ENCODE results near the gene LPAR6. TPM values are rescaled to one million over a fixed set of nuclear protein-coding genes. Genes with fewer than 3 reads are reported as not detected.

LPAR6 gene, protein sequence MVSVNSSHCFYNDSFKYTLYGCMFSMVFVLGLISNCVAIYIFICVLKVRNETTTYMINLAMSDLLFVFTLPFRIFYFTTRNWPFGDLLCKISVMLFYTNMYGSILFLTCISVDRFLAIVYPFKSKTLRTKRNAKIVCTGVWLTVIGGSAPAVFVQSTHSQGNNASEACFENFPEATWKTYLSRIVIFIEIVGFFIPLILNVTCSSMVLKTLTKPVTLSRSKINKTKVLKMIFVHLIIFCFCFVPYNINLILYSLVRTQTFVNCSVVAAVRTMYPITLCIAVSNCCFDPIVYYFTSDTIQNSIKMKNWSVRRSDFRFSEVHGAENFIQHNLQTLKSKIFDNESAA
- 0.80 and 1.0 TPM in 2 replicates for total RNA-seq
- total RNA-seq (2013): 2.9 TPM
- 0.55 and 1.8 TPM in 2 replicates for polyA plus RNA-seq
- polyA minus RNA-seq: 0.26 and 1.9 TPM in 2 replicates

- no peak within 1 kb of the TSS for H2AFZ ChIP-seq (ENCODE audit: insufficient read depth, low read depth, low read length, poor library complexity, severe bottlenecking)
- peaks cover 17% of the 10 kb centered on the region for H4K20me1 ChIP-seq (ENCODE audit: control insufficient read depth, insufficient read depth, low read length, poor library complexity, severe bottlenecking)
- 88% methylated on average over 3 of the region's 4 CpGs for WGBS (ENCODE audit: insufficient coverage)
These were observed at the start of gene LPAR6 for GRCh38 chr13:48412881-48413351. TSS of gene LPAR6 (minus strand) at chr13:48413113. CDS start at chr13:48412423, 690 bp downstream.

More at GRCh38 chr13:48412881-48413351, at the start of gene LPAR6:
- Histone ChIP-seq H3K4me2 (replicated peaks; ENCODE audit: low read depth, low read length, poor library complexity, severe bottlenecking) (peak within 1 kb of the TSS; percentile 48), H3K27me3 (replicated peaks in 1 of 4; ENCODE audit: control extremely low read depth in 1 of 4, control insufficient read depth in 3 of 4, insufficient read depth in 4 of 4, low read length in 3 of 4) (no peaks in the 10 kb centered on the region), H3K4me1 (ENCODE audit: control insufficient read depth in 2 of 2, insufficient read depth in 2 of 2, low read length in 2 of 2) (peaks cover 0 to 10% of the 10 kb centered on the region in 2 donors), H3K79me2 (ENCODE audit: control insufficient read depth, insufficient read depth, low read length) (peaks cover 18% of the 10 kb centered on the region), H3K4me3 (ENCODE audit: control extremely low read depth in 1 of 5, extremely low read depth in 1 of 5, insufficient read depth in 1 of 5, low read depth in 2 of 5, low read length in 4 of 5) (peak within 1 kb of the TSS in 2 of 5 experiments; percentile 36 to 65), H3K27ac (ENCODE audit: low read length in 2 of 2) (peak within 1 kb of the TSS in 1 of 2 donors; percentile 30), H3K36me3 (replicated peaks in 1 of 2; ENCODE audit: control extremely low read depth in 1 of 2, control insufficient read depth in 1 of 2, extremely low read depth in 1 of 2, insufficient read depth in 2 of 2, low read length in 1 of 2) (peaks cover 5 to 16% of the 10 kb centered on the region in 2 experiments), H3K9ac (ENCODE audit: low read length) (no peak within 1 kb of the TSS), H3K9me3 (ENCODE audit: control extremely low read depth in 1 of 3, control insufficient read depth in 2 of 3, insufficient read depth in 1 of 3, low read length in 2 of 3) (peaks cover 0 to 7% (median 0%) of the 10 kb centered on the region in 3 donors)
- no peak within 1 kb of the TSS for H3K27ac Mint-ChIP-seq
- H3K9me3 Mint-ChIP-seq (ENCODE audit: insufficient read depth): no peaks in the 10 kb centered on the region
- H3K27me3 Mint-ChIP-seq: no peaks in the 10 kb centered on the region
- intact Hi-C loops (cut with micrococcal nuclease): loop anchor here (5.0 kb wide), 1 partner anchor 34 kb away; no protein-coding TSS in a partner anchor
- peak within 1 kb of the TSS; percentile 78 for H3K4me3 Mint-ChIP-seq
- POLR2A ChIA-PET: no interaction called here
- no peak for DNase-seq
- ATAC-seq (ENCODE audit: low read depth): no peak
- CTCF ChIA-PET: no interaction called here
- TF ChIP-seq, protein P1, sequence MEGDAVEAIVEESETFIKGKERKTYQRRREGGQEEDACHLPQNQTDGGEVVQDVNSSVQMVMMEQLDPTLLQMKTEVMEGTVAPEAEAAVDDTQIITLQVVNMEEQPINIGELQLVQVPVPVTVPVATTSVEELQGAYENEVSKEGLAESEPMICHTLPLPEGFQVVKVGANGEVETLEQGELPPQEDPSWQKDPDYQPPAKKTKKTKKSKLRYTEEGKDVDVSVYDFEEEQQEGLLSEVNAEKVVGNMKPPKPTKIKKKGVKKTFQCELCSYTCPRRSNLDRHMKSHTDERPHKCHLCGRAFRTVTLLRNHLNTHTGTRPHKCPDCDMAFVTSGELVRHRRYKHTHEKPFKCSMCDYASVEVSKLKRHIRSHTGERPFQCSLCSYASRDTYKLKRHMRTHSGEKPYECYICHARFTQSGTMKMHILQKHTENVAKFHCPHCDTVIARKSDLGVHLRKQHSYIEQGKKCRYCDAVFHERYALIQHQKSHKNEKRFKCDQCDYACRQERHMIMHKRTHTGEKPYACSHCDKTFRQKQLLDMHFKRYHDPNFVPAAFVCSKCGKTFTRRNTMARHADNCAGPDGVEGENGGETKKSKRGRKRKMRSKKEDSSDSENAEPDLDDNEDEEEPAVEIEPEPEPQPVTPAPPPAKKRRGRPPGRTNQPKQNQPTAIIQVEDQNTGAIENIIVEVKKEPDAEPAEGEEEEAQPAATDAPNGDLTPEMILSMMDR (IDR thresholded peaks at IDR 0.05): no peak
- no peak for TF ChIP-seq EZH2 (IDR thresholded peaks at IDR 0.05; ENCODE audit: borderline replicate concordance, insufficient read depth, low read depth, low read length, poor library complexity, severe bottlenecking)
- H3K4me1 Mint-ChIP-seq: peaks cover 14% of the 10 kb centered on the region

All from B cell (primary cell).